H1 (cell line): ENCODE data around the gene WASHC2A. TPM values are rescaled to one million over a fixed set of nuclear protein-coding genes. Genes with fewer than 3 reads are reported as not detected.

Experiments used
- CTCF ChIA-PET: fragments of 300-600 bp; sonication (Branson Sonifier 250); formaldehyde crosslinking; loops from one replicate; lab custom pipeline; 2021; ENCODE audit not compliant: partially characterized antibody; lab: Charles Lee
- POLR2A ChIA-PET: fragments of 300-600 bp; sonication (Branson Sonifier 250); formaldehyde crosslinking; loops from one replicate; lab custom pipeline; 2021; ENCODE audit warnings: inconsistent platforms; ENCODE audit not compliant: partially characterized antibody; lab: Charles Lee
- DNase-seq, 2 experiments: peaks; one replicate each; pipeline versions ENCODE4 v3.0.0 to v3.0.0-alpha.2; 2010 to 2022; ENCODE audit warnings: low spot score in 2 of 2, low read depth in 1 of 2, mixed read lengths in 1 of 2
- FAIRE-seq: peaks from 2 replicates; lab custom pipeline; 2011; peaks lifted over from hg19 to GRCh38; lab: Jason Lieb, UNC
- H2AFZ ChIP-seq: 2 replicates; pipeline ENCODE4 v1.8.1; 2012; ENCODE audit warnings: low read length, inconsistent platforms
- H2AK5ac ChIP-seq: 2 replicates; pipeline ENCODE4 v1.6.1; 2013; ENCODE audit warnings: low read depth, low read length
- H2BK120ac ChIP-seq: replicated peaks from 2 replicates; pipeline ENCODE3; 2013; ENCODE audit warnings: low read depth, low read length, inconsistent platforms
- H2BK12ac ChIP-seq: 2 replicates; pipeline ENCODE4 v1.6.1; 2013; ENCODE audit warnings: low read depth, low read length
- H2BK15ac ChIP-seq: 2 replicates; pipeline ENCODE4 v1.6.1; 2013; ENCODE audit warnings: low read length
- H2BK20ac ChIP-seq: 2 replicates; pipeline ENCODE4 v1.6.1; 2013; ENCODE audit warnings: low read length
- H2BK5ac ChIP-seq: 2 replicates; pipeline ENCODE4 v1.6.1; 2013; ENCODE audit warnings: low read depth, low read length
- H3K14ac ChIP-seq: 2 replicates; pipeline ENCODE4 v1.6.1; 2013; ENCODE audit warnings: inconsistent platforms; ENCODE audit not compliant: insufficient read length
- H3K18ac ChIP-seq: 2 replicates; pipeline ENCODE4 v1.6.1; 2013; ENCODE audit warnings: low read length; ENCODE audit errors: extremely low read depth
- H3K23ac ChIP-seq: 2 replicates; pipeline ENCODE4 v1.6.1; 2013; ENCODE audit warnings: inconsistent platforms; ENCODE audit not compliant: insufficient read length
- H3K23me2 ChIP-seq: 2 replicates; pipeline ENCODE4 v1.6.1; 2013; ENCODE audit warnings: low read depth, low read length
- H3K27ac ChIP-seq: 2 replicates; pipeline ENCODE4 v1.6.1; 2011; ENCODE audit warnings: low read depth, low read length, inconsistent platforms
- H3K27me3 ChIP-seq, 4 experiments: replicated peaks in 1 of 4; 1 replicate in 1 of 4; 2 replicates in 3 of 4; pipeline versions ENCODE4 v1.6.1 to v1.8.1; 2011 to 2013; ENCODE audit warnings: low read length in 3 of 4, mild to moderate bottlenecking in 3 of 4, inconsistent platforms in 2 of 4, mixed read lengths in 2 of 4, moderate library complexity in 1 of 4; ENCODE audit not compliant: control insufficient read depth in 3 of 4, insufficient read depth in 3 of 4; ENCODE audit errors: extremely low read depth in 1 of 4
- H3K36me3 ChIP-seq, 4 experiments: 2 replicates each; pipeline versions ENCODE4 v1.6.1 to v1.8.1; 2011 to 2013; ENCODE audit warnings: mild to moderate bottlenecking in 4 of 4, low read length in 3 of 4, moderate library complexity in 2 of 4, control low read depth in 1 of 4, inconsistent platforms in 1 of 4; ENCODE audit not compliant: insufficient read depth in 4 of 4, control insufficient read depth in 2 of 4
- H3K4ac ChIP-seq: replicated peaks from 2 replicates; pipeline ENCODE3; 2013; ENCODE audit warnings: low read length, low read depth, mixed read lengths, inconsistent platforms; ENCODE audit not compliant: insufficient read length
- H3K4me1 ChIP-seq, 4 experiments: replicated peaks in 1 of 4; 1 replicate in 1 of 4; 2 replicates in 3 of 4; pipeline versions ENCODE4 v1.6.1 to v1.8.1; 2011 to 2013; ENCODE audit warnings: low read length in 3 of 4, inconsistent platforms in 2 of 4, mixed read lengths in 1 of 4; ENCODE audit not compliant: insufficient read depth in 4 of 4, control insufficient read depth in 3 of 4
- H3K4me2 ChIP-seq, 2 experiments: 2 replicates each; pipeline versions ENCODE4 v1.6.1 to v1.8.1; 2011 to 2013; ENCODE audit warnings: low read depth in 2 of 2, low read length in 2 of 2, control low read depth in 1 of 2, inconsistent platforms in 1 of 2, mild to moderate bottlenecking in 1 of 2; ENCODE audit not compliant: insufficient read depth in 1 of 2
- H3K4me3 ChIP-seq, 4 experiments: fragments of 200-600, 300-600 bp in 1 of 4; sonication (generic), shearing (Covaris generic), sonication (Bioruptor Twin) in 1 of 4; 2 replicates each; pipeline versions ENCODE4 v1.5.1 to v1.8.1; 2011 to 2016; ENCODE audit warnings: low read length in 4 of 4, low read depth in 3 of 4, control low read depth in 2 of 4, inconsistent platforms in 2 of 4, mild to moderate bottlenecking in 2 of 4, mixed read lengths in 1 of 4, moderate library complexity in 1 of 4; ENCODE audit not compliant: insufficient read depth in 2 of 4; ENCODE audit errors: extremely low read depth in 1 of 4
- H3K56ac ChIP-seq: replicated peaks from 2 replicates; pipeline ENCODE3; 2013; ENCODE audit warnings: low read depth, mild to moderate bottlenecking, mixed read lengths, low read length, inconsistent platforms; ENCODE audit not compliant: insufficient read length
- H3K79me1 ChIP-seq: 2 replicates; pipeline ENCODE4 v1.6.1; 2013; ENCODE audit warnings: low read depth, low read length, control low read depth
- H3K79me2 ChIP-seq, 2 experiments: 2 replicates each; pipeline versions ENCODE4 v1.6.1 to v1.8.1; 2012 to 2013; ENCODE audit warnings: low read length in 2 of 2, mild to moderate bottlenecking in 2 of 2, inconsistent platforms in 1 of 2; ENCODE audit not compliant: insufficient read depth in 2 of 2, control insufficient read depth in 1 of 2
- H3K9ac ChIP-seq, 4 experiments: replicated peaks in 1 of 4; 1 replicate in 1 of 4; 2 replicates in 3 of 4; pipeline versions ENCODE4 v1.6.1 to v1.8.1; 2011 to 2013; ENCODE audit warnings: low read depth in 3 of 4, low read length in 3 of 4, control low read depth in 2 of 4, mild to moderate bottlenecking in 2 of 4, moderate library complexity in 2 of 4, inconsistent platforms in 1 of 4; ENCODE audit errors: extremely low read depth in 1 of 4
- H3K9me3 ChIP-seq, 2 experiments: 2 replicates each; pipeline versions ENCODE4 v1.6.1 to v1.8.1; 2012 to 2013; ENCODE audit warnings: mild to moderate bottlenecking in 2 of 2, moderate library complexity in 2 of 2, control low read depth in 1 of 2, inconsistent platforms in 1 of 2, low read depth in 1 of 2, low read length in 1 of 2, mixed read lengths in 1 of 2; ENCODE audit not compliant: insufficient read depth in 2 of 2
- H4K20me1 ChIP-seq, 2 experiments: replicated peaks in 1 of 2; 2 replicates each; pipeline versions ENCODE3 to v1.8.1; 2011 to 2013; ENCODE audit warnings: inconsistent platforms in 2 of 2, low read length in 2 of 2, mild to moderate bottlenecking in 1 of 2; ENCODE audit not compliant: insufficient read depth in 2 of 2, control insufficient read depth in 1 of 2
- H4K5ac ChIP-seq: 2 replicates; pipeline ENCODE4 v1.6.1; 2013; ENCODE audit warnings: low read length, low read depth, mixed read lengths, inconsistent platforms; ENCODE audit not compliant: insufficient read length
- H4K8ac ChIP-seq: 2 replicates; pipeline ENCODE4 v1.8.0; 2013; ENCODE audit warnings: mild to moderate bottlenecking, moderate library complexity, low read length, inconsistent platforms; ENCODE audit not compliant: insufficient read depth; ENCODE audit errors: extremely low read depth
- H4K91ac ChIP-seq: replicated peaks from 2 replicates; pipeline ENCODE3; 2013; ENCODE audit warnings: low read length, mixed read lengths, inconsistent platforms; ENCODE audit not compliant: insufficient read length
- SAP30 ChIP-seq: fragments of 300-600 bp; sonication (generic); IDR thresholded peaks from 2 replicates; pipeline ENCODE4 v1.7.1; 2012; ENCODE audit warnings: low read length, moderate library complexity, mild to moderate bottlenecking, inconsistent platforms; ENCODE audit not compliant: insufficient read depth, insufficient replicate concordance
- WGBS, 2 experiments: shearing (Covaris generic) in 1 of 2; methylation state at CpG; one replicate each; pipeline versions ENCODE4 v1.1.6 to v1.1.7; 2013 to 2015; ENCODE audit warnings: low lambda C conversion rate in 2 of 2, mixed read lengths in 2 of 2, inconsistent platforms in 1 of 2, low coverage in 1 of 2, missing lambda C conversion rate in 1 of 2; ENCODE audit not compliant: insufficient replicate concordance in 2 of 2, insufficient coverage in 1 of 2, insufficient read length in 1 of 2; ENCODE audit errors: extremely low coverage in 1 of 2, missing lambda C conversion rate in 1 of 2; 5-methylcytosine and 5-hydroxymethylcytosine counted together
- polyA plus RNA-seq, 7 experiments: library from polyadenylated mRNA; depleted of rRNA in 3 of 7; stranded (reverse) in 5 of 7; unstranded in 2 of 7; fragments of >200 nt in 5 of 7; fragments of 200-250 nt in 2 of 7; gene quantifications; 1 replicate in 5 of 7; 2 replicates in 1 of 7; 4 replicates in 1 of 7; pipeline versions ENCODE4 v1.2.1 to v1.2.3, GENCODE V29; 2011 to 2013; ENCODE audit warnings: missing spikeins in 2 of 7, mixed read lengths in 2 of 7
- total RNA-seq: library from RNA; stranded (reverse); fragmentation: NEBNext Ultra II Directional; extraction: Animal tissue kit (Norgen Biotek cat#: 25700); gene quantifications from 2 replicates; pipeline ENCODE4 v1.2.1, GENCODE V29; 2021

The WASHC2A gene
- total and polyA plus RNA-seq, 2 of the 8 experiments (the other 6 are each of a cell fraction or from before 2014, with no cell fraction given), result 7.5 to 29.7 TPM

- no peak for FAIRE-seq
- POLR2A ChIA-PET, result no interaction called here
- TF ChIP-seq SAP30, result no peak
These were observed 46.1 kb upstream of the WASHC2A start for GRCh38 chr10:50021646-50022045.

More at GRCh38 chr10:50021646-50022045, 46.1 kb upstream of the WASHC2A start:
- Histone ChIP-seq H4K20me1 (no peaks in the 10 kb centered on the region), H2BK15ac (no peak overlapping the region), H3K27me3 (no peaks in the 10 kb centered on the region), H3K9me3 (no peaks in the 10 kb centered on the region), H3K4me3 (no peak overlapping the region), H3K79me1 (0 out of 2 replicates have a peak, but pooled peaks cover 2% of the 10 kb centered on the region), H3K4me2 (no peak overlapping the region), H3K23me2 (no peaks in the 10 kb centered on the region), H4K91ac (no peak overlapping the region), H3K18ac (no peak overlapping the region), H3K79me2 (no peaks in the 10 kb centered on the region), H3K27ac (no peak overlapping the region), H3K56ac (no peak overlapping the region), H2BK120ac (no peak overlapping the region), H3K4ac (no peak overlapping the region), H4K5ac (no peak overlapping the region), H2BK20ac (no peak overlapping the region), H3K14ac (no peak overlapping the region), H3K23ac (no peak overlapping the region), H3K36me3 (no peaks in the 10 kb centered on the region), H2AK5ac (no peak overlapping the region), H3K4me1 (no peaks in the 10 kb centered on the region), H2AFZ (no peak overlapping the region), H4K8ac (no peak overlapping the region), H3K9ac (no peak overlapping the region), H2BK5ac (no peak overlapping the region), H2BK12ac (no peak overlapping the region)
- CTCF ChIA-PET, result no interaction called here
- 77% methylated on average over 3 of the region's 3 CpGs; no CpG with 5 or more reads in 1 of the 2 experiments for WGBS, 2 experiments
- no peak for DNase-seq
